Mucosa of rectum (tissue), 2 donors: ENCODE measurements around the gene CAPZB.
A peak's percentile ranks its signal among the peaks of the same experiment; 100 is the strongest.

ENCODE experiments used
- H3K27ac ChIP-seq, 2 donors: one replicate each; pipeline ENCODE4 v1.7.0; 2013; ENCODE audit warnings: inconsistent platforms in 2 of 2, low read depth in 2 of 2, low read length in 2 of 2
- H3K27me3 ChIP-seq, 2 donors: one replicate each; pipeline ENCODE4 v1.7.0; 2013; ENCODE audit warnings: low read length in 2 of 2; ENCODE audit not compliant: control insufficient read depth in 2 of 2, insufficient read depth in 2 of 2
- H3K36me3 ChIP-seq, 2 donors: one replicate each; pipeline ENCODE4 v1.7.0; 2013; ENCODE audit warnings: low read length in 2 of 2; ENCODE audit not compliant: control insufficient read depth in 2 of 2, insufficient read depth in 2 of 2
- H3K4me1 ChIP-seq, 2 donors: one replicate each; pipeline ENCODE4 v1.7.0; 2013; ENCODE audit warnings: low read length in 2 of 2, mild to moderate bottlenecking in 1 of 2; ENCODE audit not compliant: control insufficient read depth in 2 of 2, insufficient read depth in 2 of 2
- H3K4me3 ChIP-seq, 2 donors: one replicate each; pipeline ENCODE4 v1.7.0; 2013; ENCODE audit warnings: low read length in 2 of 2
- H3K9ac ChIP-seq, 2 donors: one replicate each; pipeline ENCODE4 v1.7.0; 2013; ENCODE audit warnings: low read length in 2 of 2, low read depth in 1 of 2, mild to moderate bottlenecking in 1 of 2
- H3K9me3 ChIP-seq, 2 donors: one replicate each; pipeline ENCODE4 v1.7.0; 2013; ENCODE audit warnings: low read length in 2 of 2; ENCODE audit not compliant: control insufficient read depth in 2 of 2
- donor health status: healthy.
- donor health status: Normal muscosa, but diverticular disease.

The CAPZB gene

DNA sequence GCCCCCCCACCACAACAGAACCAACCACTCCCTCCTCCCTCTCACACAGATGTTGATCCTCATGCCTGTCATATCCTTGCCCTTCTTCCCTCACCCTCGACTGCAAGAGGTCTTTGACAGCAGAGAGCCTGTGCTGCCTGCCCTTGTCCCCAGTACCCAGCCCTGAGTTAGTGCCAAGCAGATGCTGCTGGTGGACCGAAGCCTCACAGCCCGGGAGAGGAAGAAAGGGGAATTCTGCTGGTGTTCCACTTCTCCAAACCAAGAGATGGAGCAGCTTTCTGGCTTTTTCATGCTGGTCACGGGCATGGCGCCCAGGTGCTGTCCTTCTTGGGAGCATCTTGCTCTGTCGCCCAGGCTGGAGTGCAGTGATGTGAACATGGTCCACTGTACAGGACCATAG, 104.1 kb downstream of the CAPZB start:
- H3K4me1 ChIP-seq: peaks cover 15 to 23% of the 10 kb centered on the region in 2 donors
- H3K27ac ChIP-seq: no peak overlapping the region
- H3K9me3 ChIP-seq: no peaks in the 10 kb centered on the region
- no peak overlapping the region for H3K9ac ChIP-seq
- H3K36me3 ChIP-seq: peaks cover 43 to 57% of the 10 kb centered on the region in 2 donors
- H3K4me3 ChIP-seq: no peak overlapping the region
- no peaks in the 10 kb centered on the region for H3K27me3 ChIP-seq

DNA sequence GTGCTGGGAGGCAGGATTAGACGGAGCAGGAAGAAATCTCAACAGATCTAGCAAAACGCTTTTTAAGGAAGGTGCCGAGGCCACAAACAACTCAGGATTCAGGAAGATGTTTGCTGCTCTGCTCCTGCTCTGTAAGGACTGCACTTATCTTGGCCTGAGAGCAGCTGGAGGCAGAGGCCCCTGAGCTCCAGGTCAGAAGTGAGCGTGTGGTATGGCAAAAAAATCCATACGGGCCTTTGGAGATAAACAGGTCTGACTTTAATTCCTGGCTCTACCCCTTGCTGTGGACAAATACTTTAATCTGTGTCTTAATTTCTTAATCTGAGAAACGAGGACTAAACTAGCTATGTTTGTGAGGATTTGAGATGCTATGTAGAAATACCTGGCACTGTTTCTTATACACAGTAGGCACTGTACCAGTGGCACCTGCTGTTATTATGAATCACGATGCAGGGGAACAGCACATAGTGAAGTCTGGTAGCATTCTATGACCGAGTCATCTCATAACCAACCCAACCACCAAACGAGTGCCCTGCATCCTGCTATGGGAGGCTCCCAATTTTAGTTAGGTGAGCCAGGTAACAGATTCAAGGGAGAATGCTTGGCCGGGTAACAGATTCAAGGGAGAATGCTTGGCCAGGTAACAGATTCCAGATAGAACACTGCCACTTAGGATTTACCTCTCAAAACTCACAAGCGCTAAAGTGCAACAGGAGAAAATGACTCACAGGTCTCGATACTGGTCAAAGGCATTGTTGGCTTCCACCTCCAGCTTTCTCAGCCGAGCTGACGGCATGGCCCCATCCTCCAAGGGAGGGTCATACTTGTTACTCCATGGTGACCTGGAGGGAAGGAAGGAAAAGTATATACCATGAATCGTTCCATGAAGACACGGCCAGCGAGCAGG, 107.3 kb downstream of the CAPZB start:
- H3K36me3 ChIP-seq: peaks cover 50 to 73% of the 10 kb centered on the region in 2 donors

DNA sequence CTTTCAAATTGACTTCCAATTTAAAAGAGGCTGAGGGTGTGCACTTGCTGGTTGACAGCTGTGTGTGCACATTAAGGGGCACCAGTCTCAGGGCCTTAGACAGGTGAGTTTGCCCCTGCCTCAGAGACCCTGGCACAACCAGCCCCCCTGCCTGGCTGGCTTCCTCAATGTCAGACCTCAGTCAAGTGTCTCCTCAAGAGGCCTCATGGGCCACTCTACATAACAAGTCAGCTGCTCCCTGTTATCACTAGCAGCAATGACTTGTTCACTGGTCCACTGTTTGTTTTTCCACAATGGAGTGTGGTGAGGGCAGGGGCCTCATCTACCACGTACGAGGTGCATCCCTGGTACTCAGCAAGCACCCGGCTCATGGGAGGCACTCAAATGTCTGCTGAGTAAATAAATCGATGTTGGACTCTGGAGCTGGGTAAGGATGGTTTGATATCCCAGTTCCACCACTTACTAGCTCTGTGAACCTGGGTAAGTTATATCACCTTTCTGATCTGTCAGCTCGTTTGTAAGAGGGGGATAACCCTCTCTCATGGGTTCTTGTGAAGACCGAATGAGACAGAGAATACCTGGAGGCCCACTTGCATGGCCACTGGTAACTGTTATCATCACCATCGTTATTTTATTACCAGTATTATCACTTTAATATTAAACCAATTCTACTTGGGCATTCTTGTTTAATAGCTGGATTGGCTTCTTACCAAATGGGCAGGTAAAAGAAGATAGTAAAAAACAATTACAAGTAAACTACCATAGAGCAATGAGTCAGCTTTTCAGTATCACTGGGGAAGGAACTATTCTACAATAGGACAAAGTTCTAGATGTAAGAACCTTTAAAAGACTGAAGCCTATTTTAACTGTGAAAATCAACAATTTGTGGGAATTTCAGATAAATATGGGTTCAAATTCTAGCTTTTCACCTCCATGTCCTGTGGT, 108.6 kb downstream of the CAPZB start:
- Histone ChIP-seq H3K27me3 (no peaks in the 10 kb centered on the region), H3K36me3 (peaks cover 44 to 73% of the 10 kb centered on the region in 2 donors), H3K9ac (no peak overlapping the region), H3K27ac (peak overlapping the region in 1 of 2 donors; percentile 23), H3K4me1 (no peaks in the 10 kb centered on the region), H3K9me3 (no peaks in the 10 kb centered on the region), H3K4me3 (no peak overlapping the region)

More for the DNA sequence above, 107.3 kb downstream of the CAPZB start:
- H3K4me1 ChIP-seq: no peaks in the 10 kb centered on the region
- no peaks in the 10 kb centered on the region for H3K9me3 ChIP-seq
- H3K27me3 ChIP-seq: no peaks in the 10 kb centered on the region
- H3K4me3 ChIP-seq: no peak overlapping the region
- H3K27ac ChIP-seq: no peak overlapping the region
- no peak overlapping the region for H3K9ac ChIP-seq

DNA sequence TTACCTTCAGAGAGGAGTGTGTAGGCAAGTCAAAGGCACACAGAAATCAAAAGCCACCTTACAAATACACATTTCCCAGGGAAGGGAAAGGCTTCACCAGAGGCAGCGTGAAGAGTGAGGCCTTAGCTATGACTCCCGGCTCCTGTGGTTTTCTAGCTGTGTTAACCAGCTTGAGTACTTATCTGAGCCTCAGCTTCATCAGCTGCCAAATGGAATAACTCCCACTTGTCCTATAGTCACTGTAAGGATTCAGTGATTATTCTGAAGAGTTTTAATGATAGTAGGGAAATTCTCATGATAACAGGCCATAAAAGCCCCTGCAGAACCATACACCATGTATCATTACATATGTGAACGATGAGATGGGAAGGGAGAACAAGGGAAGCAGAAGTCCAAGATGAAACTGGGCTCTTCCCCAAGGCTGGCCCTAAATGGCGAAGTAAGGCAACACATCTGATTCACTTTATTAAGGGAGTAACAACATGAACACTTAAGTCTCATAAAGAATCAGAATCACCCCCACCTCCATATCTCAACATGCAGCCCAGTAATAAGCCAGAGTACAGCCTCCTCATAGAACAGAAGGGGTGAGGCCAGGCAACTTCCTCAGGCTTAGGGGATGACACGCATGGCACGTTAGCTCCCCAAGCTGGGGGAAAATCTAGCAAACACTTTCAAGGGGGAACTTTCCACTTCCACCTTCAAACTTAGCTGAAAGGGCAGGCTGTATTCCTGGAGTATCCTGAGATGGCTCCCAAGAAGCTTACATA, 109.5 kb downstream of the CAPZB start:
- no peaks in the 10 kb centered on the region for H3K4me1 ChIP-seq
- no peak overlapping the region for H3K27ac ChIP-seq
- H3K36me3 ChIP-seq: peaks cover 45 to 78% of the 10 kb centered on the region in 2 donors
- H3K9me3 ChIP-seq: no peaks in the 10 kb centered on the region
- no peaks in the 10 kb centered on the region for H3K27me3 ChIP-seq
- no peak overlapping the region for H3K4me3 ChIP-seq
- no peak overlapping the region for H3K9ac ChIP-seq

DNA sequence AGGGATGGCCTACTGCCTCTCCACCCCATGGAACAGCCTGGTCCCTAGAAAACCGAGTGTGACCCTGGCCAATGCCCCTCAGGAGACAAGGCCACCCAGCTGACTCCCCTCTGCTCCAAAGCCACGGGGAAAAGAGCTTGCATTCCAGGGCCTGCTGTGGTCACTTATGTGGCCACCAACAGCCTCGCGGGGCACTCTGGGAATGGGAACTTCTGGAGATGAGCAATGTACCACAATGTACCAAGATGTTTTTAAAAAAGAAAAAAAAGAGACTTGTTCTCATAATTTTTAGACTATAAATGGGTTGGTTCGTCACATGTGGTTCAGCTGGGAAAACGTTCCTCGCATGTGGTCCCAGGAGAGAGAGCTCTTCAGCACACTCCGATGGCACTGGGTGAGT, 110.4 kb downstream of the CAPZB start:
- H3K27me3 ChIP-seq: no peaks in the 10 kb centered on the region
- no peaks in the 10 kb centered on the region for H3K9me3 ChIP-seq
- H3K27ac ChIP-seq: no peak overlapping the region
- no peaks in the 10 kb centered on the region for H3K4me1 ChIP-seq
- H3K9ac ChIP-seq: no peak overlapping the region
- H3K4me3 ChIP-seq: no peak overlapping the region
- peaks cover 40 to 75% of the 10 kb centered on the region in 2 donors for H3K36me3 ChIP-seq

DNA sequence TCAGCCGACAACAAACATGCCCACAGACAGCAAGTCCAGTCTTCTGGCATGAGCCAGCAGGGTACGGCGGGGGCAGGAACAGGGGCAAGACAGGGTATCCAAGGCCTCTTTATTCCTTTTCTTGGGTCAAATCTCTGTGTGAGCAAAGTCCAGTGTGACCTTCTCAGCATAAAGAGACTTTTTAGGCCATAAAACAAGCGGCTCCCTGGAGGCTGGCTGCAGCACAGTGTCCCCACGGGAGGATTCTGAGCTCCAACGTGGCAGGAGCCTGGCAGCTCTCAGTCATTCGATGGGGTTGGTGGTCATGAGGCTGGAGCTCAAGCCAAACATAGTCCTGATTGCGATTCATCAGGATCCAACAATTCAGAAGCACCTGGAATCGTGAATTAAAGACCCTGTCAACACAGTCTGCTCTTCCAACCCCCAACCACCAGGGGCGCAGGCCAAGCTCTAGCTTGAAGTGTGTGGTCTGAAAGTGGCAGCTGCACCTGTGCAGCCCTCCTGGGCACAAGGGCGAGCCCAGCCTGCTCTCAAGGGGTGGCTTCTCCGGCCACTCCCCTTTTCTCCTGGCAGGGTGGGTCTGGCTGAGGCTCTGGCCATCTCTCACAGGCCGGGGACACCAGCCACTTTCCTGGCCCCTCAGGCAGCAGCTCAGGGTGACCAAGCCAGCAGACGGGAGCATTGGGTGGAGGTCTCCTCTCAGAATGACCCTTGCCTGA, 111.1 kb downstream of the CAPZB start:
- no peak overlapping the region for H3K9ac ChIP-seq
- H3K4me3 ChIP-seq: no peak overlapping the region
- H3K4me1 ChIP-seq: no peaks in the 10 kb centered on the region
- no peaks in the 10 kb centered on the region for H3K9me3 ChIP-seq
- no peak overlapping the region for H3K27ac ChIP-seq
- peaks cover 34 to 73% of the 10 kb centered on the region in 2 donors for H3K36me3 ChIP-seq
- H3K27me3 ChIP-seq: no peaks in the 10 kb centered on the region

DNA sequence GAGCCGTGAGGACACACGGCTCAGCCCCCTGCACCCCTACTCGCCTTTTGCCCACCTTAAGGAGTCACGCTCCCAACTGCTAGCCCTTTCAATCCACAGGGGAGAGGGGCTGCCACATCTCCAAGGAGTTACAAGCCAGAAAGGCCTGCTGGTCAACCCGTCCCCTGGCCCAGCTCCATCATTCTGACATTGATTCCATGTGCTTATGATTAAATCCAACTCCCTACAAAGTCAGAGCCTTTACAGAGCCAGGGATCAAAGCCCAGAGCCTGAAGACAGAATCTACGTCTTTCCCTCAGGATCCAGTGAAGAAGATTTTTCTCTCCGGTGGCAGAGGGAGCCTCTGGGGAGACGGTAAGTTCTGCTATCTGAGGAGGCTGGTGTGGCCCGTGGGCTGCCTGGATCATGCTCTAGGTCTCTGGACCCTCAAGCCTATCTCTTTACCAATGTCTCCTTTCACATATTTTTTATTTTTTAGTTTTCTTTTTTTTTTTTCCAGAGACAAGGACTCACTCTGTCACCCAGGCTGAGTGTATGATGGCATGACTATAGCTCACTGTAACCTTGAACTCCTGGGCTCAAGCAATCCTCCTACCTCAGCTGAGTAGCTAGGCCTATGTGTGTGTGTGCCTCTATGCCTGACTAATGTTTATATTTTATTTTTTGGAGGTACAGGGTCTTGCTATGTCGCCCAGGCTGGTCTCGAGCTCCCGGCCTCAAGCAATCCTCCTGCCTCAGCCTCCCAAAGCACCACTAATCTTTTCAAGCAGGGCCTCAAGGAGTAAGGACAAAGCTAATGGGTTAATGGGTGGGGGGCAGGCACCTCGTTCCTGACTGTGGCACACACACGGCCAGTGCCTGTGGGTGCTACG, 111.9 kb downstream of the CAPZB start:
- H3K27me3 ChIP-seq: no peaks in the 10 kb centered on the region
- no peaks in the 10 kb centered on the region for H3K9me3 ChIP-seq
- H3K4me1 ChIP-seq: no peaks in the 10 kb centered on the region
- H3K36me3 ChIP-seq: peaks cover 31 to 69% of the 10 kb centered on the region in 2 donors
- peak overlapping the region in 1 of 2 donors; percentile 24 for H3K9ac ChIP-seq
- no peak overlapping the region for H3K27ac ChIP-seq
- H3K4me3 ChIP-seq: no peak overlapping the region

DNA sequence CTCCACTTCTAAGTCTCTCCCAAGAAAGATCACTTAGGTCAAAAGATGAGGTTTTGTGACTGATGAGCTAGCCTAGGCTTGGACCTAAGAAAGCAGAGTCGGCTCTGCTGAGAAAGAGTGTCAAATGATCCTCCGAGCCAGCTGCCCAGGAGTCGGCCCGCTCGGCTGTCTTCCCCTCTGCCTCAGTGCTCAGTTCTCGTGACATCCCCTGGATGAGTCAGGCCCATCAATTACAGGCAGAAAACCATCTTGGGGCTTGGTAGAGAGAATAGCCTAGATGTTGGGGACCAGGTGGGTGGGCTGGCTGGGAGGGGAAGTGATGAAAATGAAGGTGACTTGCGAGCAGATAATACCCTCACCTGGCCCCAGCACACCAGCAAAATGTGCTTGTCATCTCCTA, 112.7 kb downstream of the CAPZB start:
- Histone ChIP-seq H3K9me3 (no peaks in the 10 kb centered on the region), H3K4me3 (no peak overlapping the region), H3K27ac (no peak overlapping the region), H3K4me1 (peaks cover 0 to 2% of the 10 kb centered on the region in 2 donors), H3K9ac (no peak overlapping the region), H3K27me3 (no peaks in the 10 kb centered on the region), H3K36me3 (peaks cover 22 to 61% of the 10 kb centered on the region in 2 donors)
